ENCODE results near the gene FRAS1. TPM values are rescaled to one million over a fixed set of nuclear protein-coding genes. Genes with fewer than 3 reads are reported as not detected.

The FRAS1 gene
- total RNA-seq, 1 donor from 2014 or later, result 8.8 TPM

DNA sequence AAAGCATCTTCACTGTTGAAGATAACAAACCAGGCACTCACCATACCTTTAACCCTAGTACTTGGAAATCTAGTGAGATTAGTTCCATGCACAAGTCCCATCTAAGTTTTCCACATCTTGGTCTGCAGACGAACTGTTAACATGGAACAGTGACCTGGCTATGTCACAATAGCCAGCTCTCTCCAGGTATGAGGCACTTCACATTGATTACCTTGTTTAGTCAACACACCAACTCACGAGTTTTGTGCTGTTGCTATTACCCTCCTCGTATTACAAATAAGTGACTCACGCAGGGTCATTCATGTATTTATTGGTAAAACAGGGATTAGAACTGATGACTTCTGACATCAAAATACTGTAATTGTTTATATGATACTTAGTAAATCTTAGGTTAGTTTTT, 36.4 kb upstream of the FRAS1 start:
- Histone ChIP-seq H3K4me1 (no peaks in the 10 kb centered on the region), H3K27me3 (no peaks in the 10 kb centered on the region), H3K4me3 (no peak overlapping the region), H3K36me3 (no peaks in the 10 kb centered on the region), H3K9me3 (no peaks in the 10 kb centered on the region), H3K27ac (no peak overlapping the region)
- intact Hi-C loops (cut with DNase I), result no loop called here
- no peak for DNase-seq (ENCODE audit: extremely low spot score in 2 of 2)
- no peak for TF ChIP-seq POLR2A (IDR thresholded peaks at IDR 0.05)
- TF ChIP-seq, protein P1, sequence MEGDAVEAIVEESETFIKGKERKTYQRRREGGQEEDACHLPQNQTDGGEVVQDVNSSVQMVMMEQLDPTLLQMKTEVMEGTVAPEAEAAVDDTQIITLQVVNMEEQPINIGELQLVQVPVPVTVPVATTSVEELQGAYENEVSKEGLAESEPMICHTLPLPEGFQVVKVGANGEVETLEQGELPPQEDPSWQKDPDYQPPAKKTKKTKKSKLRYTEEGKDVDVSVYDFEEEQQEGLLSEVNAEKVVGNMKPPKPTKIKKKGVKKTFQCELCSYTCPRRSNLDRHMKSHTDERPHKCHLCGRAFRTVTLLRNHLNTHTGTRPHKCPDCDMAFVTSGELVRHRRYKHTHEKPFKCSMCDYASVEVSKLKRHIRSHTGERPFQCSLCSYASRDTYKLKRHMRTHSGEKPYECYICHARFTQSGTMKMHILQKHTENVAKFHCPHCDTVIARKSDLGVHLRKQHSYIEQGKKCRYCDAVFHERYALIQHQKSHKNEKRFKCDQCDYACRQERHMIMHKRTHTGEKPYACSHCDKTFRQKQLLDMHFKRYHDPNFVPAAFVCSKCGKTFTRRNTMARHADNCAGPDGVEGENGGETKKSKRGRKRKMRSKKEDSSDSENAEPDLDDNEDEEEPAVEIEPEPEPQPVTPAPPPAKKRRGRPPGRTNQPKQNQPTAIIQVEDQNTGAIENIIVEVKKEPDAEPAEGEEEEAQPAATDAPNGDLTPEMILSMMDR (IDR thresholded peaks at IDR 0.05), result no peak
- no peak for TF ChIP-seq POLR2AphosphoS5 (IDR thresholded peaks at IDR 0.05; ENCODE audit: insufficient read depth in 1 of 2, low read depth in 1 of 2)

GRCh38 chr4:78022517-78022916, 34.6 kb upstream of the FRAS1 start:
- intact Hi-C loops (cut with DNase I), result no loop called here
- Histone ChIP-seq H3K9me3 (no peaks in the 10 kb centered on the region), H3K27ac (no peak overlapping the region), H3K4me3 (no peak overlapping the region), H3K27me3 (no peaks in the 10 kb centered on the region), H3K4me1 (no peaks in the 10 kb centered on the region), H3K36me3 (no peaks in the 10 kb centered on the region)
- no peak for DNase-seq (ENCODE audit: extremely low spot score in 2 of 2)
- TF ChIP-seq, protein P1 (IDR thresholded peaks at IDR 0.05), result no peak
- TF ChIP-seq POLR2A (IDR thresholded peaks at IDR 0.05), result no peak
- no peak for TF ChIP-seq POLR2AphosphoS5 (IDR thresholded peaks at IDR 0.05; ENCODE audit: insufficient read depth in 1 of 2, low read depth in 1 of 2)

DNA sequence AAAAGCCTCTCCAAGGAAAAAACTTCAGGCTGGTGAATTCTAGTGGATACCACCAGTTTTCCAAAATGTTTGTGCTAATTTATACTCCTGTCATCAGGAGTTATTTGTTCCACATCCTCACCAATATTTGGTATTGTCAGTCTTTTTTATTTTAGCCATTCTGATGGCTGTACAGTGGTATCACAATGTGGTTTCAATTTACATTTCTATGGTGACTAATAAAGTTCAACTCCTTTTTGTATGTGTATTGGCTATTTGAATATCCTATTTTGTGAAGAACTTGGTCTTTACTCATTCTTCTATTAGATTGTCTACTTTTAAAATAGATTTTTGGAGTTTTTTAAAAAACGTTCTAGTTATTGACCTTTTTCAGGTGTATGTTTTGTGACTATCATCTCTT, 33.0 kb upstream of the FRAS1 start:
- H3K27ac ChIP-seq, result no peak overlapping the region
- no peaks in the 10 kb centered on the region for H3K36me3 ChIP-seq
- DNase-seq (ENCODE audit: extremely low spot score in 2 of 2), result no peak
- H3K4me3 ChIP-seq, result no peak overlapping the region
- no peaks in the 10 kb centered on the region for H3K27me3 ChIP-seq
- no peaks in the 10 kb centered on the region for H3K9me3 ChIP-seq
- no peak for TF ChIP-seq POLR2AphosphoS5 (IDR thresholded peaks at IDR 0.05; ENCODE audit: insufficient read depth in 1 of 2, low read depth in 1 of 2)
- TF ChIP-seq, protein P1 (IDR thresholded peaks at IDR 0.05), result no peak
- no peak for TF ChIP-seq POLR2A (IDR thresholded peaks at IDR 0.05)
- intact Hi-C loops (cut with DNase I), result no loop called here
- no peaks in the 10 kb centered on the region for H3K4me1 ChIP-seq

GRCh38 chr4:78024576-78025091, 32.5 kb upstream of the FRAS1 start:
- DNase-seq (ENCODE audit: extremely low spot score in 2 of 2), result no peak
- intact Hi-C loops (cut with DNase I), result no loop called here
- Histone ChIP-seq H3K4me1 (no peaks in the 10 kb centered on the region), H3K36me3 (no peaks in the 10 kb centered on the region), H3K9me3 (no peaks in the 10 kb centered on the region), H3K27ac (no peak overlapping the region), H3K27me3 (no peaks in the 10 kb centered on the region), H3K4me3 (no peak overlapping the region)
- TF ChIP-seq, protein P1 (IDR thresholded peaks at IDR 0.05), result no peak
- TF ChIP-seq POLR2AphosphoS5 (IDR thresholded peaks at IDR 0.05; ENCODE audit: insufficient read depth in 1 of 2, low read depth in 1 of 2), result no peak
- no peak for TF ChIP-seq POLR2A (IDR thresholded peaks at IDR 0.05)

- H3K27ac ChIP-seq, result no peak overlapping the region
- DNase-seq (ENCODE audit: extremely low spot score in 2 of 2), result no peak
- H3K27me3 ChIP-seq, result no peaks in the 10 kb centered on the region
- no peaks in the 10 kb centered on the region for H3K4me1 ChIP-seq
- no peaks in the 10 kb centered on the region for H3K36me3 ChIP-seq
- H3K4me3 ChIP-seq, result no peak overlapping the region
- intact Hi-C loops (cut with DNase I), result no loop called here
- no peaks in the 10 kb centered on the region for H3K9me3 ChIP-seq
- no peak for TF ChIP-seq POLR2AphosphoS5 (IDR thresholded peaks at IDR 0.05; ENCODE audit: insufficient read depth in 1 of 2, low read depth in 1 of 2)
Observed at GRCh38 chr4:78031417-78031950, 25.6 kb upstream of the FRAS1 start.

Measured in vagina (tissue), 2 donors.